Liver (tissue), 9 donors: ENCODE results near the gene PLS3. TPM values are rescaled to one million over a fixed set of nuclear protein-coding genes. Genes with fewer than 3 reads are reported as not detected.

Experiments used
- DNase-seq: peaks from one replicate; pipeline ENCODE4 v3.0.0-alpha.2; 2017; ENCODE audit warnings: low spot score
- H3K27ac ChIP-seq, 2 donors: one replicate each; pipeline ENCODE4 v1.7.0; 2013; ENCODE audit warnings: inconsistent platforms in 2 of 2, low read length in 2 of 2, control low read depth in 1 of 2, low read depth in 1 of 2, mild to moderate bottlenecking in 1 of 2
- H3K27me3 ChIP-seq, 4 donors: one replicate each; pipeline versions ENCODE4 v1.6.1 to v1.7.0; 2013; ENCODE audit warnings: low read length in 3 of 4, inconsistent platforms in 1 of 4, mild to moderate bottlenecking in 1 of 4, moderate library complexity in 1 of 4; ENCODE audit not compliant: control insufficient read depth in 4 of 4, insufficient read depth in 4 of 4
- H3K36me3 ChIP-seq, 4 donors: one replicate each; pipeline versions ENCODE4 v1.6.1 to v1.7.0; 2013; ENCODE audit warnings: low read length in 3 of 4, mild to moderate bottlenecking in 3 of 4, low read depth in 1 of 4, moderate library complexity in 1 of 4; ENCODE audit not compliant: control insufficient read depth in 4 of 4, insufficient read depth in 3 of 4
- H3K4me1 ChIP-seq, 4 donors: one replicate each; pipeline versions ENCODE4 v1.6.1 to v1.7.0; 2013; ENCODE audit warnings: low read length in 3 of 4, mild to moderate bottlenecking in 3 of 4, moderate library complexity in 1 of 4; ENCODE audit not compliant: control insufficient read depth in 4 of 4, insufficient read depth in 4 of 4
- H3K4me3 ChIP-seq, 3 donors: one replicate each; pipeline versions ENCODE4 v1.6.1 to v1.7.0; 2013; ENCODE audit warnings: low read length in 3 of 3, control low read depth in 1 of 3, low read depth in 1 of 3, mild to moderate bottlenecking in 1 of 3
- H3K9ac ChIP-seq, 2 donors: one replicate each; pipeline ENCODE4 v1.7.0; 2013; ENCODE audit warnings: low read length in 2 of 2, mild to moderate bottlenecking in 2 of 2, moderate library complexity in 2 of 2, control low read depth in 1 of 2, low read depth in 1 of 2
- H3K9me3 ChIP-seq, 4 donors: one replicate each; pipeline versions ENCODE4 v1.6.1 to v1.7.0; 2013; ENCODE audit warnings: low read length in 3 of 4; ENCODE audit not compliant: control insufficient read depth in 4 of 4
- CTCF ChIP-seq: fragments of 150-350 bp; IDR thresholded peaks from 2 replicates; pipeline ENCODE4 v1.5.1; 2017; ENCODE audit warnings: improper control_type of control experiment, low read depth, low read length; ENCODE audit not compliant: missing input control
- EGR1 ChIP-seq, 2 donors: IDR thresholded peaks; 2 replicates each; pipeline ENCODE4 v1.6.1; 2016 to 2018; ENCODE audit warnings: antibody characterized with exemption in 2 of 2, low read depth in 2 of 2
- FOXA2 ChIP-seq: IDR thresholded peaks from 2 replicates; pipeline ENCODE4 v1.6.1; 2016; ENCODE audit warnings: antibody characterized with exemption
- GABPA ChIP-seq, 2 donors: IDR thresholded peaks in 1 of 2; conservative IDR thresholded peaks in 1 of 2; 2 replicates each; pipeline ENCODE4 v1.6.1; 2016; ENCODE audit warnings: antibody characterized with exemption in 2 of 2, mild to moderate bottlenecking in 1 of 2, moderate library complexity in 1 of 2
- HNF4A ChIP-seq, 2 donors: conservative IDR thresholded peaks; 2 replicates each; pipeline ENCODE4 v1.6.1; 2016; ENCODE audit warnings: antibody characterized with exemption in 2 of 2, mild to moderate bottlenecking in 2 of 2
- JUND ChIP-seq, 2 donors: IDR thresholded peaks; 2 replicates each; pipeline ENCODE4 v1.6.1; 2016; ENCODE audit warnings: antibody characterized with exemption in 2 of 2
- MAX ChIP-seq: IDR thresholded peaks from 2 replicates; pipeline ENCODE4 v1.6.1; 2016; ENCODE audit warnings: antibody characterized with exemption
- NR2F2 ChIP-seq: IDR thresholded peaks from 2 replicates; pipeline ENCODE4 v1.6.1; 2016; ENCODE audit warnings: antibody characterized with exemption
- RAD21 ChIP-seq, 2 donors: IDR thresholded peaks; 2 replicates each; pipeline ENCODE4 v1.6.1; 2016; ENCODE audit warnings: antibody characterized with exemption in 2 of 2, mild to moderate bottlenecking in 2 of 2
- RXRA ChIP-seq, 2 donors: IDR thresholded peaks; 2 replicates each; pipeline ENCODE4 v1.6.1; 2017 to 2018; ENCODE audit warnings: antibody characterized with exemption in 2 of 2, mild to moderate bottlenecking in 1 of 2
- SP1 ChIP-seq: IDR thresholded peaks from 2 replicates; pipeline ENCODE4 v1.6.1; 2018; ENCODE audit warnings: antibody characterized with exemption, mild to moderate bottlenecking
- TAF1 ChIP-seq: conservative IDR thresholded peaks from 2 replicates; pipeline ENCODE4 v1.6.1; 2016; ENCODE audit warnings: antibody characterized with exemption, mild to moderate bottlenecking
- YY1 ChIP-seq: IDR thresholded peaks from 2 replicates; pipeline ENCODE4 v1.6.1; 2016; ENCODE audit warnings: antibody characterized with exemption, mild to moderate bottlenecking
- whole genome bisulfite sequencing: extraction: QIAGEN DNeasy Blood & Tissue Kit; methylation state at CpG from one replicate; pipeline ENCODE4 v1.1.7; 2013; 5-methylcytosine and 5-hydroxymethylcytosine counted together
- polyA plus RNA-seq, 2 donors: library from polyadenylated mRNA; stranded (reverse) in 1 of 2; unstranded in 1 of 2; fragments of 200-250 nt in 1 of 2; fragments of >200 nt in 1 of 2; fragmentation: Nextera tagmentation in 1 of 2; extraction: Ambion mirVana in 1 of 2; gene quantifications; one replicate each; pipeline versions ENCODE4 v1.2.1 to v1.2.3, GENCODE V29; 2013 to 2015
- total RNA-seq, 2 donors: library from RNA; depleted of rRNA; stranded (reverse); fragments of >200 nt; gene quantifications; one replicate each; pipeline ENCODE4 v1.2.3, GENCODE V29; 2014
- donor health status: healthy.
- donor health status: healthy.
- donor health status: healthy.
- donor health status: healthy.
- donor health status: healthy.

The PLS3 gene
- total and polyA plus RNA-seq, 4 donors: 56.3 to 119 (median 71.6) TPM

DNA sequence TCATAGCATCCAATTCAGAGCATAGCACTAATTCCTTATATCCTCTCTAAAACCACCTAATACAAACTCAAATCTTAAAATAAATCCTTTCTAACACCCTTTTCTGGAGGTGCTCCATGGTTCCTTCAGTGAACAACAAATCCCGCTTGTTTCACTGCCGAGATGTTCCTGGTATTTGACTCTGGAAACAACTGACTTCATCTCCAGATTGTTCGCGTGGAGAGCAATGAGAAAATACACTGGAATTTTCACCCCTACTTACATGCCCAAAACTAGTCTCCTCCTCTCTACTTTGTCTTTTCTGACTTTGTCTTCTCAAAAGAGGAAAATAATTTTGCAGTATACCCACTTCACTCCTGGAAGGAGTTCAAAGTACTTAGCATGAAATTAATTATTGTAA is 129.0 kb downstream of the PLS3 start:
- no peak for TF ChIP-seq FOXA2
- TF ChIP-seq RAD21 (IDR thresholded peaks at IDR 0.05): no peak
- no peak for TF ChIP-seq YY1
- H3K27ac ChIP-seq: no peak overlapping the region
- H3K27me3 ChIP-seq: no peaks in the 10 kb centered on the region
- peaks cover 0 to 9% (median 3%) of the 10 kb centered on the region in 4 donors for H3K4me1 ChIP-seq
- no peaks in the 10 kb centered on the region for H3K36me3 ChIP-seq
- no peak overlapping the region for H3K4me3 ChIP-seq
- DNase-seq: no peak
- H3K9me3 ChIP-seq: no peaks in the 10 kb centered on the region
- 78% methylated on average over 4 of the region's 4 CpGs for WGBS
- no peak overlapping the region for H3K9ac ChIP-seq

- DNase-seq: peak; percentile 32
- peaks cover 0 to 9% (median 3%) of the 10 kb centered on the region in 4 donors for H3K4me1 ChIP-seq
- no peaks in the 10 kb centered on the region for H3K9me3 ChIP-seq
- WGBS: 20% methylated on average over 4 of the region's 4 CpGs
- no peak overlapping the region for H3K4me3 ChIP-seq
- H3K27me3 ChIP-seq: no peaks in the 10 kb centered on the region
- no peak overlapping the region for H3K9ac ChIP-seq
- H3K27ac ChIP-seq: no peak overlapping the region
- H3K36me3 ChIP-seq: no peaks in the 10 kb centered on the region
- TF ChIP-seq CTCF (peak; percentile 72), TAF1 (no peak), RAD21 (IDR thresholded peaks at IDR 0.05) (peak; percentile 72 to 84)
These were observed 129.7 kb downstream of the PLS3 start for GRCh38 chrX:115690511-115691216.

DNA sequence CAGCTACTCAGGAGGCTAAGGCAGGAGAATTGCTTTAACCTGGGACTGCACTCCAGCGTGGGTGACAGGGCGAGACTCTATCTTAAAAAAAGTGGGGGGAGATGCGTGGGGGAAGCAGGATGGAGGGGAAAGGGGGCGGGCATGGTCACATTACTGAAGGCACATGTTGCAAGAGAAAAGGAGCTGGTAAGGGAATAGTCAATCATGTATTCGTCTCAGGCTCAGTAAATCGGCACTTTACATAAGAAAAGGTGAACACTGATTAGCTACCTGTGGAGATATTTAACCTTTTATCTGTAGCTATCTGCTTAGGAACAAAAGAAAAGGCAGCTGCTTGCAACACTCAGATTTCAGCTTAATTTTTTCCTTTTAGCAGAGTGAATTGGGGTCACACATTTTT is 132.5 kb downstream of the PLS3 start:
- no peak for DNase-seq
- no peak overlapping the region for H3K27ac ChIP-seq
- no peak overlapping the region for H3K4me3 ChIP-seq
- no peak for TF ChIP-seq RAD21 (IDR thresholded peaks at IDR 0.05)
- TF ChIP-seq JUND (IDR thresholded peaks at IDR 0.05): no peak
- no peak for TF ChIP-seq RXRA (IDR thresholded peaks at IDR 0.05)
- TF ChIP-seq CTCF: no peak
- no peak for TF ChIP-seq MAX
- TF ChIP-seq HNF4A (conservative IDR thresholded peaks at IDR 0.05): no peak
- no peak for TF ChIP-seq SP1
- TF ChIP-seq GABPA (IDR thresholded peaks at IDR 0.05 in 1 of 2, conservative IDR thresholded peaks at IDR 0.05 in 1 of 2): no peak
- TF ChIP-seq EGR1 (IDR thresholded peaks at IDR 0.05; ENCODE audit: low read depth in 2 of 2): no peak
- no peak for TF ChIP-seq NR2F2
- H3K9ac ChIP-seq: no peak overlapping the region
- H3K4me1 ChIP-seq: peaks cover 0 to 9% (median 3%) of the 10 kb centered on the region in 4 donors
- H3K27me3 ChIP-seq: no peaks in the 10 kb centered on the region
- H3K36me3 ChIP-seq: no peaks in the 10 kb centered on the region
- WGBS: 68% methylated on average over 6 of the region's 6 CpGs
- no peaks in the 10 kb centered on the region for H3K9me3 ChIP-seq
